ENCODE measurements around the gene PTPN11. TPM values are rescaled to one million over a fixed set of nuclear protein-coding genes. Genes with fewer than 3 reads are reported as not detected.

Gene PTPN11
- total and polyA plus RNA-seq, 2 of the 13 experiments (the other 11 are each of a cell fraction or from before 2014, with no cell fraction given): 30.0 to 63.5 TPM

- TF ChIP-seq PRDM4 (CRISPR knock-in tag; IDR thresholded peaks at IDR 0.05; ENCODE audit: borderline replicate concordance) (no peak), NAIF1 (CRISPR knock-in tag; IDR thresholded peaks at IDR 0.05; ENCODE audit: borderline replicate concordance) (no peak; the same call in 1 of the 2 replicates), THAP8 (CRISPR knock-in tag; IDR thresholded peaks at IDR 0.05; ENCODE audit: borderline replicate concordance) (no peak), NR1H2 (CRISPR knock-in tag; IDR thresholded peaks at IDR 0.05; ENCODE audit: borderline replicate concordance, low read depth) (no peak), USF2 (IDR thresholded peaks at IDR 0.05; ENCODE audit: low read depth, low read length) (no peak), USF2 (CRISPR knock-in tag; IDR thresholded peaks at IDR 0.05; ENCODE audit: borderline replicate concordance) (no peak), HNF4G (IDR thresholded peaks at IDR 0.05; ENCODE audit: borderline replicate concordance, low read depth, low read length) (no peak), HNF4G (CRISPR knock-in tag; IDR thresholded peaks at IDR 0.05; ENCODE audit: borderline replicate concordance, low read depth) (no peak), TRIM24 (CRISPR knock-in tag; IDR thresholded peaks at IDR 0.05) (no peak), MXI1 (IDR thresholded peaks at IDR 0.05; ENCODE audit: borderline replicate concordance, low read depth, low read length) (peak; percentile 67; the same call in 2 of the 3 replicates), GMEB1 (CRISPR knock-in tag; IDR thresholded peaks at IDR 0.05; ENCODE audit: borderline replicate concordance) (peak; percentile 65), CBX1 (IDR thresholded peaks at IDR 0.05; ENCODE audit: low read depth) (no peak), ZNF629 (CRISPR knock-in tag; conservative IDR thresholded peaks at IDR 0.05) (peak; percentile 6; the same call in 1 of the 2 replicates), SMAD3 (CRISPR knock-in tag; IDR thresholded peaks at IDR 0.05) (peak; percentile 52; the same call in 1 of the 2 replicates), ZNF530 (CRISPR knock-in tag; IDR thresholded peaks at IDR 0.05; ENCODE audit: low read depth) (no peak), ZNF124 (CRISPR knock-in tag; IDR thresholded peaks at IDR 0.05) (peak; percentile 72; the same call in 1 of the 2 replicates), BRF2 (CRISPR knock-in tag; IDR thresholded peaks at IDR 0.05) (0 out of 2 replicates have a peak, but pooled peaks have one; percentile 50)
These were observed 9.5 kb upstream of the PTPN11 start, which contains the start of gene RPL6 (continued) for GRCh38 chr12:112409064-112409905.
